ENCODE data around the gene SLC35F6.
"Not testable (repeated sequence)": the region's sequence is repeated elsewhere in the genome, so short reads cannot be mapped to it uniquely, and the experiment has no call there.

The SLC35F6 gene

GRCh38 chr2:26786207-26787028 is 22.3 kb downstream of the SLC35F6 start:
- peak in 1 of 2 donors; percentile 44 for DNase-seq

DNA sequence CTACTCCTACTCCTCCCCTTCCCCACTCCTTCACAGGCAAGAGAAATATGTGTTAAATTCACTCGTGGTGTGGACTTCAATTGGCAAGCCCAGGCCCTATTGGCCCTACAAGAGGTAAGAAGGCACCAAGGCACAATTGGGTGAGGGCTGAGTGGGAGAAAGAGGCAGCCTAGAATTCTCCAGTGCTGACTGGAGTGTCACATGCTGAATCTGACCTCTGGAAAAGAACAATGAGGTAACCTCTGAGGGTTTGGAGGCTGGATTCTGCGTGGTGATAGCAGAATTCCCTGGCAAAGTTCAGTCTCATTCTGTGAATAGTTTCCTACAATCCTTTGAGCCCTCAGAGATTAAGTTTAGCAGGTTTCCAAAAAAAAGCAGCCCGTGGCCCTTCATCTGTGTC is 28.6 kb downstream of the SLC35F6 start:
- no peak for DNase-seq

- no peak for DNase-seq
These were observed 29.4 kb downstream of the SLC35F6 start for GRCh38 chr2:26793518-26793917.

DNA sequence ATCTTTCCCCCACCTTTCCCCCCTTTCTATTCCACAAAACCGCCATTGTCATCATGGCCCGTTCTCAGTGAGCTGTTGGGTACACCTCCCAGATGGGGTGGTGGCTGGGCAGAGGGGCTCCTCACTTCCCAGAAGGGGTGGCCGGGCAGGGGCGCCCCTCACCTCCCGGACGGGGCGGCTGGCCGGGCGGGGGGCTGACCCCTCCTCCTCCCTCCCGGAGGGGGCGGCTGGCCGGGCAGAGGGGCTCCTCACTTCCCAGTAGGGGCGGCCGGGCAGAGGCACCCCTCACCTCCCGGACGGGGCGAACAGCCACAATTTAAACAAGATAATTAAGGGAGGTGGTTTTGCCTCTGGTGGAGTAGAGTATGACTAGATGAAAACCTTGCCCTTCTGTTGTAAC is 31.1 kb downstream of the SLC35F6 start:
- not testable (repeated sequence) for DNase-seq

DNA sequence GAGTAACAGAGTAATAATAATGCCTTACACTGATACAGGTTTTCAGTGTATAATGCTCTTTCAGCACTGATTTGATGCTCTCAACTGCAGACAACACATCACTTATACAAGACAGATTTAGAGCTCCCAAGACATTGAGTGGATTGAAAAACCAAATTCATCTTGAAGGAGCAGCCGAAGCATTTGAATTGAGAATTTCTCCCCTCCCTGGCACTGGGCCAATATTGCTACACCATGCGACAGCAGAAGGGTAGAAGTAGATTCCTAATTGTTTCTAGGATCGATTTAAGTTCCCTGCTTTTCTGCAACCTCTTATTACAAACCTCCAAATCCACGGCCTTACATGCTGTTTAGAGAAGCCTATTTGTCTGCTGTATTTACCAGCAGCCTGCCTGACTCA is 37.2 kb downstream of the SLC35F6 start:
- no peak for DNase-seq

GRCh38 chr2:26801796-26802195 is 37.7 kb downstream of the SLC35F6 start:
- no peak for DNase-seq

- no peak for DNase-seq
These were observed 41.2 kb downstream of the SLC35F6 start for GRCh38 chr2:26805241-26805676.

GRCh38 chr2:26807788-26808460 is 43.8 kb downstream of the SLC35F6 start:
- DNase-seq, result no peak

- no peak for DNase-seq
These were observed 45.1 kb downstream of the SLC35F6 start for GRCh38 chr2:26809211-26809610.

- DNase-seq, result peak; percentile 56 to 59
These were observed 45.9 kb downstream of the SLC35F6 start for GRCh38 chr2:26809876-26810577.

GRCh38 chr2:26811261-26811660 is 47.2 kb downstream of the SLC35F6 start:
- no peak for DNase-seq

GRCh38 chr2:26811791-26812694 is 48.0 kb downstream of the SLC35F6 start:
- no peak for DNase-seq

DNA sequence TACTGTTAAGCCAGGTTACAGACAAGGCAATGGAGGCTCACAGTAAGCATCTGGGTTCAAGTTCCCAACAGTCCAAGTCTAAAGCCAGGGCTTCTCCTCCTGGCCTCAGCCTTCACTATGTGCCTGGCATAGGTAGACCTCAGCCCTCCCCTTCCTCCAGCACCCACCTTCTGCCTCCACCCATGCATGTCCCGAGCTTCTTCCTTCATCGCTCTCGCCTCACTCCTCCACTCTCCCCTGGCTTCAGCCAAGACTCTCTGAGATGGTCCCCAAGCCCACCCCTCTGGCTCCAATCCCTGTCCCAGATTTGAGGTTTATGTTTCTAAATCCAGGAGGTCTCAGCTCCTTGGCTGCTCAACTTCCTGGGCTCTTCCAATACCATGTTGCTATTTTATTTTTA is 48.6 kb downstream of the SLC35F6 start:
- no peak for DNase-seq

DNA sequence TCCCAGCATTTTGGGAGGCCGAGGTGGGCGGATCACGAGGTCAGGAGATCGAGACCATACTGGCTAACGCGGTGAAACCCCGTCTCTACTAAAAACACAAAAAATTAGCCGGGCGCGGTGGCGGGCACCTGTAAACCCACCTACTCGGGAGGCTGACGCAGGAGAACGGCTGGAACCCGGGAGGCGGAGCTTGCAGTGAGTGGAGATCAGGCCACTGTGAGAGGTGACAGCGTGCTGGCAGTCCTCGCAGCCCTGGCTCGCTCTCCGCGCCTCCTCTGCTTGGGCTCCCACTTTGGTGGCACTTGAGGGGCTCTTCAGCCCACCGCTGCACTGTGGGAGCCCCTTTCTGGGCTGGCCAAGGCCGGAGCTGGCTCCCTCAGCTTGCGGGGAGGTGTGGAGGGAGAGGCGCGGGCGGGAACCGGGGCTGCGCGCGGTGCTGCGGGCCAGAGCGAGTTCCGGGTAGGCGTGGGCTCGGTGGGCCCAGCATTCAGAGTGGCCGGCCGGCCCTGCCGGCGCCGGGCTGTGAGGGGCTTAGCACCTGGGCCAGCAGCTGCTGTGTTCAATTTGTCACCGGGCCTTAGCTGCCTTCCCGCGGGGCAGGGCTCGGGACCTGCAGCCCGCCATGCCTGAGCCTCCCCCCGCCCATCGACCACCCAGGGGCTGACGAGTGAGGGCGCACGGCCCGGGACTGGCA is 50.1 kb downstream of the SLC35F6 start:
- DNase-seq, result not testable (repeated sequence)

DNA sequence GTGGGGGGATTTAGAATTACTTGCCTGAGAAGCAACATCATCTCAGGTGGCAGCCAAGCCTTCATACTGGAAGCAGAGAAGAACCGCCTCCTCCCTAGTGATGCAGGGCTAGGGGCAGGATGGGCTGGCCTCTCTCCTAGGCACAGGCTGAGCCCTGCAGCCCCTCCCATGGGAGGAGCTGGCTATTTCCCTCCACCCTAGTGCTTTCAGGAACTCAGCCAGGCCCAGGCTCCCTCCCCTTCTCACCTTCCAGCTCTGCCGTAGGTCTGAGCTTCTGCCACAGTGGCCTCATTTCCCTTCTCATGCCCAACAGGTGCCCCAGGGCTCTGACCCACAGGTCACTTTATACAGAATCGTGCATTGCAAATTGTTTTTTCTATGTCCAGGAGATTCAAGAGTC is 52.8 kb downstream of the SLC35F6 start:
- no peak for DNase-seq

DNA sequence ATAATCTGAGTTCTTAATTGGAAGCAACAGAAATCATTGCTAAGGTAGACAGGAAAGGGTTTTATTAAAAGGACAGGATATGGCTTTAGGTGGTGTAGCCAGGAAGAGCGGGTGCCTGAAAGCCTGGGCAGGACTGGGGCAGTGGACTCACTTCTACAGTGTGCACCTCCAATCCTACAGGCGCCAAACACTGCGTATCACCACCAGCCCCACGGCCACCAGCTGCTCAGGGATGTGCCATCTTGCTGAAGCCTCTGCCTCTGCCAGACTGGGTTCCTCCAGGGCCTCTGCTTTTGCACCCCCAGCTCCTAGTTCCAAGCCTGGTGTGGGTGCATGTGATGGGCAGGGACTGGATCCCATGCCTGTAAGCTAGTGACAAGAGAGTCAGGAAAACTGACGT is 54.2 kb downstream of the SLC35F6 start:
- DNase-seq, result no peak

DNA sequence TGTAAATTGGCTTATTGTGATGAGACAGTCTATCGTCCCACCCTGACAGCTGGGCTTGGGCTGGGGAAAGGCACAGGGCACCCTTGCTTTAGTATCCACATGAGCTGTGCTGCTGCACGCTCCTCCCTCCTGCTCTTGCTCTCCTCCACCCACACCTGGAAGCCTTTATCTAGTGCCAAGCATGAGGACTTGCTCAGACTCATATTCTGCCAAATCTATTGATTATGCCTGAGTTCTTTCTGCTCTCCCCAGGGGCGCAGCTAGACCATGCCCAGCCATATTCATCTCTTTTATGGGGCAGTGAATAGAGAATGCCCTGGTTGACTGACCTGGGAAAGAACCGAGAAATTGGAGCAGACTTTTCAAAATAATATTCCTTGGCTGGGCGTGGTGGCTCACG is 54.9 kb downstream of the SLC35F6 start:
- no peak for DNase-seq

DNA sequence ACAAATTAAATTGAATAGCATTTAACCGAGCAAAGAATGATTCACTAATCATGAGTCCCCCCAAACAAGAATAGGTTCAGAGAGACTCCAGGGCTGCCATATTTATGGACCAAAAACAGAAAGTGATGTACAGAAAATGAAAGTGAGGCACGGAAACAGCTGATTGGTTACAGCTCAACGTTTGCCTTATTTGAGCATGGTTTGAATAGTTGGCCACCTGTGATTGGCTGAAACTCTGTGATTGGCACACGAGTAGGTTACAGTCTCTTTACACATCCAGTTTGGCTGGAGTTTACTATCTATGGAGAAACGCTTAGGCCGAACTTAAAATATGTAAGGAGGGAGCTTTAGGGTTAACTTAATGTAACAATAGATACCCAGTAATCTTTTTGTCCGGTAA is 56.8 kb downstream of the SLC35F6 start:
- no peak for DNase-seq

GRCh38 chr2:26822877-26823276 is 58.8 kb downstream of the SLC35F6 start:
- DNase-seq, result peak; percentile 20 to 56
